H1 (cell line): ENCODE measurements around the gene AGAP3.

Source experiments
- CTBP2 ChIP-seq: IDR thresholded peaks from 2 replicates; pipeline ENCODE4 v1.7.0; 2011; ENCODE audit warnings: borderline replicate concordance, mild to moderate bottlenecking, moderate library complexity, mixed read lengths, low read length; ENCODE audit not compliant: insufficient read depth, insufficient read length
- CTCF ChIP-seq, 3 experiments: IDR thresholded peaks; 1 replicate in 2 of 3; 2 replicates in 1 of 3; pipeline versions ENCODE4 v1.5.1 to v1.6.1; 2011; ENCODE audit warnings: low read length in 3 of 3, mild to moderate bottlenecking in 3 of 3, inconsistent platforms in 2 of 3, low read depth in 1 of 3, moderate library complexity in 1 of 3; ENCODE audit not compliant: insufficient read depth in 1 of 3; ENCODE audit errors: control extremely low read depth in 1 of 3
- EP300 ChIP-seq, 2 experiments: IDR thresholded peaks; 1 replicate in 1 of 2; 2 replicates in 1 of 2; pipeline ENCODE4 v1.6.1; 2011 to 2012; ENCODE audit warnings: low read depth in 2 of 2, low read length in 2 of 2, mild to moderate bottlenecking in 2 of 2, borderline replicate concordance in 1 of 2, inconsistent platforms in 1 of 2, moderate library complexity in 1 of 2
- EZH2 ChIP-seq: fragments of 200-600 bp; sonication (generic); IDR thresholded peaks from 2 replicates; pipeline ENCODE4 v1.7.1; 2012; ENCODE audit warnings: low read depth, mild to moderate bottlenecking, moderate library complexity, low read length, inconsistent platforms; ENCODE audit not compliant: severe bottlenecking
- HDAC2 ChIP-seq, 2 experiments: fragments of 300-600 bp in 1 of 2; sonication (generic) in 1 of 2; IDR thresholded peaks; 2 replicates each; pipeline ENCODE4 v1.6.1; 2011 to 2012; ENCODE audit warnings: low read depth in 2 of 2, low read length in 2 of 2, mild to moderate bottlenecking in 2 of 2, moderate library complexity in 2 of 2, borderline replicate concordance in 1 of 2, inconsistent platforms in 1 of 2
- HDAC6 ChIP-seq: IDR thresholded peaks from one replicate; pipeline ENCODE4 v1.7.1; 2012; ENCODE audit warnings: low read depth, mild to moderate bottlenecking, inconsistent platforms, low read length, moderate library complexity
- MAFK ChIP-seq: IDR thresholded peaks from 2 replicates; pipeline ENCODE4 v1.6.1; 2012; ENCODE audit warnings: low read depth, mild to moderate bottlenecking, improper control_type of control experiment, low read length
- POLR2AphosphoS5 ChIP-seq: IDR thresholded peaks from 2 replicates; pipeline ENCODE4 v1.6.1; 2011; ENCODE audit warnings: low read depth, low read length
- RNF2 ChIP-seq: fragments of 200-900, 300-1000 bp; sonication (generic); IDR thresholded peaks from 2 replicates; pipeline ENCODE4 v1.7.1; 2016; ENCODE audit warnings: borderline replicate concordance, low read depth, mild to moderate bottlenecking, antibody characterized with exemption, low read length; ENCODE audit not compliant: poor library complexity, severe bottlenecking; ENCODE audit errors: missing control alignments
- SIX5 ChIP-seq: IDR thresholded peaks from 2 replicates; pipeline ENCODE4 v1.6.1; 2011; ENCODE audit warnings: mild to moderate bottlenecking, low read depth, low read length
- TBP ChIP-seq: IDR thresholded peaks from 2 replicates; pipeline ENCODE4 v1.6.1; 2011; ENCODE audit warnings: low read depth, low read length, improper control_type of control experiment

- TF ChIP-seq EP300 (IDR thresholded peaks at IDR 0.05; ENCODE audit: borderline replicate concordance in 1 of 2, low read depth in 2 of 2, low read length in 2 of 2) (no peak), SIX5 (no peak), HDAC2 (IDR thresholded peaks at IDR 0.05; ENCODE audit: borderline replicate concordance in 1 of 2, low read depth in 2 of 2, low read length in 2 of 2) (no peak), RNF2 (no peak), CTCF (IDR thresholded peaks at IDR 0.05; ENCODE audit: control extremely low read depth in 1 of 3, insufficient read depth in 1 of 3, low read depth in 1 of 3, low read length in 3 of 3) (no peak), MAFK (no peak), POLR2AphosphoS5 (no peak), EZH2 (no peak), HDAC6 (no peak), TBP (no peak), CTBP2 (no peak)
Measured at GRCh38 chr7:151140826-151141225, 54.6 kb downstream of the AGAP3 start.
